Measurements from ENCODE around the gene TTC12.

TTC12 gene

GRCh38 chr11:113331441-113331840 lies 17.1 kb downstream of the TTC12 start:
- no peak for DNase-seq
- H3K4me3 Mint-ChIP-seq = no peak overlapping the region
- no peaks in the 10 kb centered on the region for H3K27me3 Mint-ChIP-seq
- H3K27ac Mint-ChIP-seq = no peak overlapping the region
- no peaks in the 10 kb centered on the region for H3K9me3 Mint-ChIP-seq
- H3K4me1 Mint-ChIP-seq (ENCODE audit: low read depth) = peaks cover 9% of the 10 kb centered on the region
- H3K36me3 Mint-ChIP-seq (ENCODE audit: low read depth) = peaks cover 95% of the 10 kb centered on the region

- Mint-ChIP-seq H3K9me3 (no peaks in the 10 kb centered on the region), H3K27me3 (no peaks in the 10 kb centered on the region), H3K4me3 (no peak overlapping the region), H3K27ac (no peak overlapping the region), H3K4me1 (ENCODE audit: low read depth) (peaks cover 9% of the 10 kb centered on the region), H3K36me3 (ENCODE audit: low read depth) (peaks cover 96% of the 10 kb centered on the region)
- no peak for DNase-seq
Observed at GRCh38 chr11:113332023-113332422, 17.6 kb downstream of the TTC12 start.

- Mint-ChIP-seq H3K27ac (peak overlapping the region; percentile 18), H3K36me3 (ENCODE audit: low read depth) (peaks cover 95% of the 10 kb centered on the region)
Observed at GRCh38 chr11:113332638-113333329, 18.4 kb downstream of the TTC12 start.

GRCh38 chr11:113334183-113334582 lies 19.8 kb downstream of the TTC12 start:
- peaks cover 9% of the 10 kb centered on the region for H3K4me1 Mint-ChIP-seq (ENCODE audit: low read depth)
- no peaks in the 10 kb centered on the region for H3K9me3 Mint-ChIP-seq
- H3K27me3 Mint-ChIP-seq = no peaks in the 10 kb centered on the region
- DNase-seq = no peak
- peaks cover 95% of the 10 kb centered on the region for H3K36me3 Mint-ChIP-seq (ENCODE audit: low read depth)
- H3K27ac Mint-ChIP-seq = no peak overlapping the region
- no peak overlapping the region for H3K4me3 Mint-ChIP-seq

More at GRCh38 chr11:113332638-113333329, 18.4 kb downstream of the TTC12 start:
- Mint-ChIP-seq H3K27me3 (no peaks in the 10 kb centered on the region), H3K9me3 (no peaks in the 10 kb centered on the region), H3K4me3 (no peak overlapping the region), H3K4me1 (ENCODE audit: low read depth) (peaks cover 9% of the 10 kb centered on the region)
- no peak for DNase-seq

- Mint-ChIP-seq H3K27ac (no peak overlapping the region), H3K36me3 (ENCODE audit: low read depth) (peaks cover 93% of the 10 kb centered on the region), H3K4me3 (no peak overlapping the region), H3K9me3 (no peaks in the 10 kb centered on the region), H3K27me3 (no peaks in the 10 kb centered on the region), H3K4me1 (ENCODE audit: low read depth) (no peaks in the 10 kb centered on the region)
- DNase-seq = no peak
Observed at GRCh38 chr11:113338730-113339129, 24.3 kb downstream of the TTC12 start.

- no peak for DNase-seq
- Mint-ChIP-seq H3K27me3 (no peaks in the 10 kb centered on the region), H3K36me3 (ENCODE audit: low read depth) (peaks cover 92% of the 10 kb centered on the region), H3K4me1 (ENCODE audit: low read depth) (no peaks in the 10 kb centered on the region), H3K27ac (no peak overlapping the region), H3K4me3 (no peak overlapping the region), H3K9me3 (no peaks in the 10 kb centered on the region)
Observed at GRCh38 chr11:113339929-113340589, 25.7 kb downstream of the TTC12 start.

GRCh38 chr11:113341388-113342165 lies 27.2 kb downstream of the TTC12 start:
- Mint-ChIP-seq H3K36me3 (ENCODE audit: low read depth) (peaks cover 90% of the 10 kb centered on the region), H3K4me3 (no peak overlapping the region)
- DNase-seq = no peak

GRCh38 chr11:113345978-113346377 lies 31.6 kb downstream of the TTC12 start:
- H3K9me3 Mint-ChIP-seq = no peaks in the 10 kb centered on the region
- peaks cover 89% of the 10 kb centered on the region for H3K36me3 Mint-ChIP-seq (ENCODE audit: low read depth)
- H3K4me3 Mint-ChIP-seq = no peak overlapping the region
- H3K27ac Mint-ChIP-seq = no peak overlapping the region
- H3K27me3 Mint-ChIP-seq = no peaks in the 10 kb centered on the region
- no peak for DNase-seq
- H3K4me1 Mint-ChIP-seq (ENCODE audit: low read depth) = no peaks in the 10 kb centered on the region

More at GRCh38 chr11:113341388-113342165, 27.2 kb downstream of the TTC12 start:
- Mint-ChIP-seq H3K27me3 (no peaks in the 10 kb centered on the region), H3K27ac (no peak overlapping the region), H3K4me1 (ENCODE audit: low read depth) (no peaks in the 10 kb centered on the region), H3K9me3 (no peaks in the 10 kb centered on the region)

- H3K36me3 Mint-ChIP-seq (ENCODE audit: low read depth) = peaks cover 89% of the 10 kb centered on the region
- no peaks in the 10 kb centered on the region for H3K27me3 Mint-ChIP-seq
- H3K4me1 Mint-ChIP-seq (ENCODE audit: low read depth) = no peaks in the 10 kb centered on the region
- DNase-seq = no peak
- H3K9me3 Mint-ChIP-seq = peaks cover 7% of the 10 kb centered on the region
- H3K27ac Mint-ChIP-seq = no peak overlapping the region
- no peak overlapping the region for H3K4me3 Mint-ChIP-seq
Observed at GRCh38 chr11:113349528-113349927, 35.1 kb downstream of the TTC12 start.

GRCh38 chr11:113350336-113351067 lies 36.1 kb downstream of the TTC12 start:
- peaks cover 16% of the 10 kb centered on the region for H3K9me3 Mint-ChIP-seq
- H3K4me3 Mint-ChIP-seq = no peak overlapping the region
- H3K27ac Mint-ChIP-seq = no peak overlapping the region
- DNase-seq = no peak
- H3K36me3 Mint-ChIP-seq (ENCODE audit: low read depth) = peaks cover 90% of the 10 kb centered on the region
- H3K27me3 Mint-ChIP-seq = no peaks in the 10 kb centered on the region
- no peaks in the 10 kb centered on the region for H3K4me1 Mint-ChIP-seq (ENCODE audit: low read depth)

- Mint-ChIP-seq H3K4me1 (ENCODE audit: low read depth) (no peaks in the 10 kb centered on the region), H3K9me3 (peaks cover 21% of the 10 kb centered on the region), H3K4me3 (no peak overlapping the region), H3K36me3 (ENCODE audit: low read depth) (peaks cover 92% of the 10 kb centered on the region), H3K27ac (no peak overlapping the region), H3K27me3 (no peaks in the 10 kb centered on the region)
- no peak for DNase-seq
Observed at GRCh38 chr11:113351068-113351450, 36.7 kb downstream of the TTC12 start.

GRCh38 chr11:113351480-113351879 lies 37.1 kb downstream of the TTC12 start:
- Mint-ChIP-seq H3K9me3 (peaks cover 23% of the 10 kb centered on the region), H3K27ac (no peak overlapping the region), H3K36me3 (ENCODE audit: low read depth) (peaks cover 92% of the 10 kb centered on the region), H3K27me3 (no peaks in the 10 kb centered on the region), H3K4me3 (no peak overlapping the region), H3K4me1 (ENCODE audit: low read depth) (no peaks in the 10 kb centered on the region)
- DNase-seq = no peak

GRCh38 chr11:113356203-113356602 lies 41.8 kb downstream of the TTC12 start:
- Mint-ChIP-seq H3K27me3 (no peaks in the 10 kb centered on the region), H3K4me3 (no peak overlapping the region), H3K36me3 (ENCODE audit: low read depth) (peaks cover 98% of the 10 kb centered on the region)

GRCh38 chr11:113363406-113363805 lies 49.0 kb downstream of the TTC12 start:
- Mint-ChIP-seq H3K4me1 (ENCODE audit: low read depth) (peaks cover 26% of the 10 kb centered on the region), H3K27ac (peak overlapping the region; percentile 2), H3K36me3 (ENCODE audit: low read depth) (peaks cover 92% of the 10 kb centered on the region), H3K9me3 (no peaks in the 10 kb centered on the region), H3K4me3 (no peak overlapping the region), H3K27me3 (no peaks in the 10 kb centered on the region)
- DNase-seq = no peak

More at GRCh38 chr11:113356203-113356602, 41.8 kb downstream of the TTC12 start:
- Mint-ChIP-seq H3K27ac (no peak overlapping the region), H3K9me3 (peaks cover 23% of the 10 kb centered on the region), H3K4me1 (ENCODE audit: low read depth) (no peaks in the 10 kb centered on the region)
- DNase-seq = no peak

All from activated T-cell treated with anti-CD3 and anti-CD28 coated beads, Interleukin-2, amount 50 U/mL, for 24 hours (primary cell).